ENCODE results near the gene TBL1XR1. TPM values are rescaled to one million over a fixed set of nuclear protein-coding genes. Genes with fewer than 3 reads are reported as not detected.

The TBL1XR1 gene
- total and polyA plus RNA-seq, 2 of the 13 experiments (the other 11 are each of a cell fraction or from before 2014, with no cell fraction given): 57.7 to 62.5 TPM

DNA sequence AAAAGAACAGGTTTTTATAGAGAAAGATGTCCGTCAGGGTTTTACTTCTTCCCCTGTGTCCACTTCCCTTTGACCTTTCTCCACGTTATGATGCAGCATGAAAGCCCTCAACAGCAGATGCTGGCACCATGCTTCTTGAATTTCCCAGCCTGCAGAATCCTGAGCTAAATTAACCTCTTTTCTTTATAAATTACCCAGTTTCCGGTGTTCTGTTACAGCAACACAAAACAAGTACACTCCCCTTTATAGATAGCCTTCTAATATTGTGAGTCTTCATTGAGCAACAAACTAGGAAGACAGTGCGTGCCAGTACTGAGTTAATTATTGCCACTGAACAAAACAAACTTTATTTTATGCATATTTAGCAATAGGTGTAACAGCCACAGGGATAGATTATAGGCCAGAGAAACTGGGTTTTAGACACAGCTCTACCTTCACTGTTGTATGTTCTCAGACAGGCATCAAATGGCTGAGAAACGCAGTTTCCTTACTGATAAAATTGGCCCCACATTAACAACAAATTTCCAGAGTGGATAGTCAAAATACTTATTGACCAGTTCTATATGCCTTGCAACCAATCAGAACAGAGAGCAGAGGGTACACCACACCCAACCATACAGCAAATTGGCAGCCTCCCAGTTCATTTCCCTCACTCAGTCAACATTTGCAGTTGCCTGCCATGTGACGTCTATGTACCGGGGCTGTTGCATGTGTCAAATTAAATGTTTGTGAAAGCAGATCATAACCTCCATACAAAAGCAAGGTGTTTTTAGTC is 14.4 kb upstream of the TBL1XR1 start (continued):
- TF ChIP-seq ZNF737 (CRISPR knock-in tag; IDR thresholded peaks at IDR 0.05; ENCODE audit: borderline replicate concordance) (no peak), SAP130 (CRISPR knock-in tag; IDR thresholded peaks at IDR 0.05; ENCODE audit: low read depth) (peak; percentile 73), NFYB (CRISPR knock-in tag; IDR thresholded peaks at IDR 0.05) (peak; percentile 78), ZNF644 (CRISPR knock-in tag; IDR thresholded peaks at IDR 0.05; ENCODE audit: low read depth) (peak; percentile 68), PHF21A (CRISPR knock-in tag; IDR thresholded peaks at IDR 0.05) (peak; percentile 25; the same call in 1 of the 2 replicates), TARDBP (CRISPR knock-in tag; IDR thresholded peaks at IDR 0.05) (0 out of 2 replicates have a peak, but pooled peaks have one; percentile 32), ZSCAN12 (CRISPR knock-in tag; IDR thresholded peaks at IDR 0.05) (no peak), NFYC (CRISPR knock-in tag; IDR thresholded peaks at IDR 0.05) (peak; percentile 65)
- TF ChIP-seq, protein P1, sequence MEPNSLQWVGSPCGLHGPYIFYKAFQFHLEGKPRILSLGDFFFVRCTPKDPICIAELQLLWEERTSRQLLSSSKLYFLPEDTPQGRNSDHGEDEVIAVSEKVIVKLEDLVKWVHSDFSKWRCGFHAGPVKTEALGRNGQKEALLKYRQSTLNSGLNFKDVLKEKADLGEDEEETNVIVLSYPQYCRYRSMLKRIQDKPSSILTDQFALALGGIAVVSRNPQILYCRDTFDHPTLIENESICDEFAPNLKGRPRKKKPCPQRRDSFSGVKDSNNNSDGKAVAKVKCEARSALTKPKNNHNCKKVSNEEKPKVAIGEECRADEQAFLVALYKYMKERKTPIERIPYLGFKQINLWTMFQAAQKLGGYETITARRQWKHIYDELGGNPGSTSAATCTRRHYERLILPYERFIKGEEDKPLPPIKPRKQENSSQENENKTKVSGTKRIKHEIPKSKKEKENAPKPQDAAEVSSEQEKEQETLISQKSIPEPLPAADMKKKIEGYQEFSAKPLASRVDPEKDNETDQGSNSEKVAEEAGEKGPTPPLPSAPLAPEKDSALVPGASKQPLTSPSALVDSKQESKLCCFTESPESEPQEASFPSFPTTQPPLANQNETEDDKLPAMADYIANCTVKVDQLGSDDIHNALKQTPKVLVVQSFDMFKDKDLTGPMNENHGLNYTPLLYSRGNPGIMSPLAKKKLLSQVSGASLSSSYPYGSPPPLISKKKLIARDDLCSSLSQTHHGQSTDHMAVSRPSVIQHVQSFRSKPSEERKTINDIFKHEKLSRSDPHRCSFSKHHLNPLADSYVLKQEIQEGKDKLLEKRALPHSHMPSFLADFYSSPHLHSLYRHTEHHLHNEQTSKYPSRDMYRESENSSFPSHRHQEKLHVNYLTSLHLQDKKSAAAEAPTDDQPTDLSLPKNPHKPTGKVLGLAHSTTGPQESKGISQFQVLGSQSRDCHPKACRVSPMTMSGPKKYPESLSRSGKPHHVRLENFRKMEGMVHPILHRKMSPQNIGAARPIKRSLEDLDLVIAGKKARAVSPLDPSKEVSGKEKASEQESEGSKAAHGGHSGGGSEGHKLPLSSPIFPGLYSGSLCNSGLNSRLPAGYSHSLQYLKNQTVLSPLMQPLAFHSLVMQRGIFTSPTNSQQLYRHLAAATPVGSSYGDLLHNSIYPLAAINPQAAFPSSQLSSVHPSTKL (CRISPR knock-in tag; IDR thresholded peaks at IDR 0.05): peak; percentile 25; the same call in 1 of the 2 replicates
- TF ChIP-seq, protein P2, sequence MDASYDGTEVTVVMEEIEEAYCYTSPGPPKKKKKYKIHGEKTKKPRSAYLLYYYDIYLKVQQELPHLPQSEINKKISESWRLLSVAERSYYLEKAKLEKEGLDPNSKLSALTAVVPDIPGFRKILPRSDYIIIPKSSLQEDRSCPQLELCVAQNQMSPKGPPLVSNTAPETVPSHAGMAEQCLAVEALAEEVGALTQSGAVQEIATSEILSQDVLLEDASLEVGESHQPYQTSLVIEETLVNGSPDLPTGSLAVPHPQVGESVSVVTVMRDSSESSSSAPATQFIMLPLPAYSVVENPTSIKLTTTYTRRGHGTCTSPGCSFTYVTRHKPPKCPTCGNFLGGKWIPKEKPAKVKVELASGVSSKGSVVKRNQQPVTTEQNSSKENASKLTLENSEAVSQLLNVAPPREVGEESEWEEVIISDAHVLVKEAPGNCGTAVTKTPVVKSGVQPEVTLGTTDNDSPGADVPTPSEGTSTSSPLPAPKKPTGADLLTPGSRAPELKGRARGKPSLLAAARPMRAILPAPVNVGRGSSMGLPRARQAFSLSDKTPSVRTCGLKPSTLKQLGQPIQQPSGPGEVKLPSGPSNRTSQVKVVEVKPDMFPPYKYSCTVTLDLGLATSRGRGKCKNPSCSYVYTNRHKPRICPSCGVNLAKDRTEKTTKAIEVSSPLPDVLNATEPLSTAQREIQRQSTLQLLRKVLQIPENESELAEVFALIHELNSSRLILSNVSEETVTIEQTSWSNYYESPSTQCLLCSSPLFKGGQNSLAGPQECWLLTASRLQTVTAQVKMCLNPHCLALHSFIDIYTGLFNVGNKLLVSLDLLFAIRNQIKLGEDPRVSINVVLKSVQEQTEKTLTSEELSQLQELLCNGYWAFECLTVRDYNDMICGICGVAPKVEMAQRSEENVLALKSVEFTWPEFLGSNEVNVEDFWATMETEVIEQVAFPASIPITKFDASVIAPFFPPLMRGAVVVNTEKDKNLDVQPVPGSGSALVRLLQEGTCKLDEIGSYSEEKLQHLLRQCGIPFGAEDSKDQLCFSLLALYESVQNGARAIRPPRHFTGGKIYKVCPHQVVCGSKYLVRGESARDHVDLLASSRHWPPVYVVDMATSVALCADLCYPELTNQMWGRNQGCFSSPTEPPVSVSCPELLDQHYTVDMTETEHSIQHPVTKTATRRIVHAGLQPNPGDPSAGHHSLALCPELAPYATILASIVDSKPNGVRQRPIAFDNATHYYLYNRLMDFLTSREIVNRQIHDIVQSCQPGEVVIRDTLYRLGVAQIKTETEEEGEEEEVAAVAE (CRISPR knock-in tag; IDR thresholded peaks at IDR 0.05; ENCODE audit: borderline replicate concordance): peak; percentile 82
- TF ChIP-seq, protein P3, sequence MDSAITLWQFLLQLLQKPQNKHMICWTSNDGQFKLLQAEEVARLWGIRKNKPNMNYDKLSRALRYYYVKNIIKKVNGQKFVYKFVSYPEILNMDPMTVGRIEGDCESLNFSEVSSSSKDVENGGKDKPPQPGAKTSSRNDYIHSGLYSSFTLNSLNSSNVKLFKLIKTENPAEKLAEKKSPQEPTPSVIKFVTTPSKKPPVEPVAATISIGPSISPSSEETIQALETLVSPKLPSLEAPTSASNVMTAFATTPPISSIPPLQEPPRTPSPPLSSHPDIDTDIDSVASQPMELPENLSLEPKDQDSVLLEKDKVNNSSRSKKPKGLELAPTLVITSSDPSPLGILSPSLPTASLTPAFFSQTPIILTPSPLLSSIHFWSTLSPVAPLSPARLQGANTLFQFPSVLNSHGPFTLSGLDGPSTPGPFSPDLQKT (CRISPR knock-in tag; IDR thresholded peaks at IDR 0.05; ENCODE audit: borderline replicate concordance): no peak
- TF ChIP-seq, protein P4, sequence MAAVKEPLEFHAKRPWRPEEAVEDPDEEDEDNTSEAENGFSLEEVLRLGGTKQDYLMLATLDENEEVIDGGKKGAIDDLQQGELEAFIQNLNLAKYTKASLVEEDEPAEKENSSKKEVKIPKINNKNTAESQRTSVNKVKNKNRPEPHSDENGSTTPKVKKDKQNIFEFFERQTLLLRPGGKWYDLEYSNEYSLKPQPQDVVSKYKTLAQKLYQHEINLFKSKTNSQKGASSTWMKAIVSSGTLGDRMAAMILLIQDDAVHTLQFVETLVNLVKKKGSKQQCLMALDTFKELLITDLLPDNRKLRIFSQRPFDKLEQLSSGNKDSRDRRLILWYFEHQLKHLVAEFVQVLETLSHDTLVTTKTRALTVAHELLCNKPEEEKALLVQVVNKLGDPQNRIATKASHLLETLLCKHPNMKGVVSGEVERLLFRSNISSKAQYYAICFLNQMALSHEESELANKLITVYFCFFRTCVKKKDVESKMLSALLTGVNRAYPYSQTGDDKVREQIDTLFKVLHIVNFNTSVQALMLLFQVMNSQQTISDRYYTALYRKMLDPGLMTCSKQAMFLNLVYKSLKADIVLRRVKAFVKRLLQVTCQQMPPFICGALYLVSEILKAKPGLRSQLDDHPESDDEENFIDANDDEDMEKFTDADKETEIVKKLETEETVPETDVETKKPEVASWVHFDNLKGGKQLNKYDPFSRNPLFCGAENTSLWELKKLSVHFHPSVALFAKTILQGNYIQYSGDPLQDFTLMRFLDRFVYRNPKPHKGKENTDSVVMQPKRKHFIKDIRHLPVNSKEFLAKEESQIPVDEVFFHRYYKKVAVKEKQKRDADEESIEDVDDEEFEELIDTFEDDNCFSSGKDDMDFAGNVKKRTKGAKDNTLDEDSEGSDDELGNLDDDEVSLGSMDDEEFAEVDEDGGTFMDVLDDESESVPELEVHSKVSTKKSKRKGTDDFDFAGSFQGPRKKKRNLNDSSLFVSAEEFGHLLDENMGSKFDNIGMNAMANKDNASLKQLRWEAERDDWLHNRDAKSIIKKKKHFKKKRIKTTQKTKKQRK (IDR thresholded peaks at IDR 0.05; ENCODE audit: low read length): no peak
- TF ChIP-seq, protein P5, sequence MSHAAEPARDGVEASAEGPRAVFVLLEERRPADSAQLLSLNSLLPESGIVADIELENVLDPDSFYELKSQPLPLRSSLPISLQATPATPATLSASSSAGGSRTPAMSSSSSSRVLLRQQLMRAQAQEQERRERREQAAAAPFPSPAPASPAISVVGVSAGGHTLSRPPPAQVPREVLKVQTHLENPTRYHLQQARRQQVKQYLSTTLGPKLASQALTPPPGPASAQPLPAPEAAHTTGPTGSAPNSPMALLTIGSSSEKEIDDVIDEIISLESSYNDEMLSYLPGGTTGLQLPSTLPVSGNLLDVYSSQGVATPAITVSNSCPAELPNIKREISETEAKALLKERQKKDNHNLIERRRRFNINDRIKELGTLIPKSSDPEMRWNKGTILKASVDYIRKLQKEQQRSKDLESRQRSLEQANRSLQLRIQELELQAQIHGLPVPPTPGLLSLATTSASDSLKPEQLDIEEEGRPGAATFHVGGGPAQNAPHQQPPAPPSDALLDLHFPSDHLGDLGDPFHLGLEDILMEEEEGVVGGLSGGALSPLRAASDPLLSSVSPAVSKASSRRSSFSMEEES (CRISPR knock-in tag; IDR thresholded peaks at IDR 0.05): peak; percentile 71; the same call in 1 of the 2 replicates
